GM12801 (cell line): Measurements from ENCODE around the gene EXOC3L4.

ENCODE experiments used
- TF ChIP-seq, protein P1 (sequence below): IDR thresholded peaks from one replicate; pipeline ENCODE4 v1.5.1; 2011; ENCODE audit warnings: control low read depth; ENCODE audit not compliant: insufficient read length; ENCODE audit errors: extremely low read depth

The EXOC3L4 gene

DNA sequence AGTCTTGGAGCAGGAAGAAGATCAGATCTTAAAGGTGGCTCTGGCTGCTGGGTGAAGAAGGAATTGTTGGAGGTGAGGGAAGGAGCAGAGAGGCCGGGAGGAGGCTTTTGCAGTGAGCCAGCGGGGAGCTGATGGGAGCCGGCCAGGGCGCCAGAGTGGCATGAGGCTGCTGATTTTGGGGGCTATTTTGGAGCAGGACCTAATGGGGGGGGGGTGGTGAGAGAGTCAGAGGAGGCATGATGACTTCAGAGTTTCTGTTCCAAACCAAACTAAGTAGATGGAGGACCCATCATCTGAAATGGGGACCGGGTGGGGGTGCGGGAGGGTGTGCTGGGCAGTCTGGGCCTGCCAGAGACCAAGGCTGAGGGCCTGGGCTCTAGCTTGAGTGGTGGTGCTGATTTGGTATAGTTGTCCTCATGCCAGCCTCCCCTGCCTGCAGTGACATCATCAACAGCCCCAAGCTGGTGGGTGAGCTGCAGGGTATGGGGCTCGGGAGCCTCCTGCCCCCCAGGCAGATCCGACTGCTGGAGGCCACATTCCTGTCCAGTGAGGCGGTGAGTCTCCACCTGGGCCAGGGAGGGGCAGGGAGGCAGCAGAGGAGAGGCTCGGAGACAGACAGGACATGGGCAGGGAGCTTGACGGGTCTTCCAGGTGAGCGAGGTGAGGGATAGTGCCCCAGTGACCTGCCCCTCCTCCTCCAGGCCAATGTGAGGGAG, 34.9 kb downstream of the EXOC3L4 start:
- TF ChIP-seq, protein P1, sequence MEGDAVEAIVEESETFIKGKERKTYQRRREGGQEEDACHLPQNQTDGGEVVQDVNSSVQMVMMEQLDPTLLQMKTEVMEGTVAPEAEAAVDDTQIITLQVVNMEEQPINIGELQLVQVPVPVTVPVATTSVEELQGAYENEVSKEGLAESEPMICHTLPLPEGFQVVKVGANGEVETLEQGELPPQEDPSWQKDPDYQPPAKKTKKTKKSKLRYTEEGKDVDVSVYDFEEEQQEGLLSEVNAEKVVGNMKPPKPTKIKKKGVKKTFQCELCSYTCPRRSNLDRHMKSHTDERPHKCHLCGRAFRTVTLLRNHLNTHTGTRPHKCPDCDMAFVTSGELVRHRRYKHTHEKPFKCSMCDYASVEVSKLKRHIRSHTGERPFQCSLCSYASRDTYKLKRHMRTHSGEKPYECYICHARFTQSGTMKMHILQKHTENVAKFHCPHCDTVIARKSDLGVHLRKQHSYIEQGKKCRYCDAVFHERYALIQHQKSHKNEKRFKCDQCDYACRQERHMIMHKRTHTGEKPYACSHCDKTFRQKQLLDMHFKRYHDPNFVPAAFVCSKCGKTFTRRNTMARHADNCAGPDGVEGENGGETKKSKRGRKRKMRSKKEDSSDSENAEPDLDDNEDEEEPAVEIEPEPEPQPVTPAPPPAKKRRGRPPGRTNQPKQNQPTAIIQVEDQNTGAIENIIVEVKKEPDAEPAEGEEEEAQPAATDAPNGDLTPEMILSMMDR: no peak

DNA sequence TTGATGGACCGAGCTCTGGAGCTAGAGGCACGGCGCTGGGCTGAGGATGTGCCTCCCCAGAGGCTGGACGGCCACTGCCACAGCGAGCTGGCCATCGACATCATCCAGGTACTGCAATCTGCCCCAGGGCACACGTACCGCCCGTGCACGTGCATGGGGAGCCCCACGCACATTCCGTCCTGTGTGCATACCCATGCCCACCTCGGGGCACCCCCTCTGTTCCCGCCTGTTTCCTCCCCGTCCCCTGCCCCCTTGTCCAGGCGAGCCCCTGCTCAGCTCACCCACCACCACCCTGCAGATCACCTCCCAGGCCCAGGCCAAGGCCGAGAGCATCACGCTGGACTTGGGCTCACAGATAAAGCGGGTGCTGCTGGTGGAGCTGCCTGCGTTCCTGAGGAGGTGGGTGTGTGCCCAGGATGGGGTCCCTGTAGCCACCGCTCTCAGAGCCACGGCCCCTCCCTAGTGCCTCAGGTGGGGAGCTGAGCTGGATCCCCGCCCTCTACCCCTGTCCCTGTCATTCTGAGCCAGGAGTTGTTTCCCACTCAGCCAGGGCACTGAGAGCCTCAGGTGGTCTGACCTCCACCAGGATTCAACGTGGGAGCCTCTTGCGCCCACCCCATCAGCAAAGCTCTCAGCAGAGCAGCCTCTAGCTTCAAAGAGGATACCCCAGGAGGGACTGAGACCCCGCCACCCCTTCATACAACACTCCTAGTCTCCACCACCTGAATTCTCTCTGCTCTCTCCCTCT, 35.7 kb downstream of the EXOC3L4 start:
- TF ChIP-seq, protein P1: no peak

DNA sequence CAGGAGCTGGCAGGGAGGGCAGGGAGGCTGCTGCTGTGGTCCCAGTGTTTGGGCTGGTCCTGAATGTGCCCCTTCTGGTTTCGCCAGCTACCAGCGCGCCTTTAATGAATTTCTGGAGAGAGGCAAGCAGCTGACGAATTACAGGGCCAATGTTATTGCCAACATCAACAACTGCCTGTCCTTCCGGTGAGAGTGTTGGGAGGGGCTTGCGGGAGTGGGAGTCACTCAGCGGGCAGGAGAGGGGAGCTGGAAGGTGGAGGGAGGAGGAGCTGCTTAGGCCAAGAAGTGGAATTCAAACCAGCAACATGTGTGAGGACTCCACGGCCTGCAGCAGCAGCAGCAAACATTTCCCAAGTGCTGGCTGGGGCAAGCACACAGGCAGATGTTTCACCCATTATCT, 36.4 kb downstream of the EXOC3L4 start:
- TF ChIP-seq, protein P1: no peak

- TF ChIP-seq, protein P1: no peak
Observed at GRCh38 chr14:103131580-103131979, 37.1 kb downstream of the EXOC3L4 start.

- TF ChIP-seq, protein P1: no peak
Observed at GRCh38 chr14:103132381-103133209, 38.1 kb downstream of the EXOC3L4 start.

DNA sequence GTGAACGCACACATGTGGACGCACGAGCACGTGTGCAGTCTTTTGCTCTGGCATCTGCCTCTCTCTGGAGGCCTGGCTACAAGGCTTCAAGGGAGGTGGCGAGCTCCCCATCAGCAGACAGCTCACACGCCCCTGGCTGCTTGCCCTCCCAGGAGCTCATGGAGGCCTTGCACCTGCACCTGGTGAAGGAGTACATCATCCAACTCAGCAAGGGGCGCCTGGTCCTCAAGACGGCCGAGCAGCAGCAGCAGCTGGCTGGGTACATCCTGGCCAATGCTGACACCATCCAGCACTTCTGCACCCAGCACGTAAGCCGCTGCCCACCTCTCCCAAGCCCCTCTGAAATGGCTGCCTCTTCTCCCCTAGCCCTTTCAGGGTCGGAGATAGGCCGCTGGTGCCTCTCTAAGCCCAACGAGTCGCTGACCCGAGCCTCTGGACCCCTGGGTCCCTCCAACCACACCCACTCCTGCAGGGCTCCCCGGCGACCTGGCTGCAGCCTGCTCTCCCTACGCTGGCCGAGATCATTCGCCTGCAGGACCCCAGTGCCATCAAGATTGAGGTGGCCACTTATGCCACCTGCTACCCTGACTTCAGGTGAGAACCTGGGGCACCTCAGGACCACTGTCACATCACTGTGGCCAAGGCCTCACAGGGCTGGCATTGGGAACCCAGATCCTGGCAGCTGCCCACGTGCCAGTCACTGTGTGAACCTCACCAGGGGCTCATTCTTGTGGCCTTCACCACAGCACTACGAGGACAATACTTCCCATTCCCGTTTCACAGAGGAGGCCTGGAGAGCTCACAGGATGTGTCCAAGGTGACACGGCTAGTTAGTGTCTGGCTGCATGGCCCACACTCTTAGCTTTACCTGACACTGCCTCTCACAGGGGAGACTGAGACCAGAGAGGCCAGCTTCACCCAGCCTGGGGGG, 39.0 kb downstream of the EXOC3L4 start:
- TF ChIP-seq, protein P1: no peak
